Activated naive CD4-positive, alpha-beta T cell treated with anti-CD3 and anti-CD28 coated beads, Interleukin-2, amount 10 ng/mL, durations not matched to agents 7 days and 5 days (primary cell): ENCODE measurements around the gene FGF21.
"Not testable (repeated sequence)": the region's sequence is repeated elsewhere in the genome, so short reads cannot be mapped to it uniquely, and the experiment has no call there.

Source experiments
- CTCF ChIA-PET: fragments of 350-600 bp; sonication (Branson Sonifier 250); formaldehyde crosslinking; loops from one replicate; lab custom pipeline; 2021; ENCODE audit warnings: antibody characterized with exemption; lab: Charles Lee
- DNase-seq: peaks from one replicate; pipeline ENCODE4 v3.0.0-alpha.2; 2020
- H3K27ac Mint-ChIP-seq: one replicate; pipeline ENCODE4 v1.8.0; 2021; ENCODE audit warnings: mild to moderate bottlenecking, moderate library complexity, mixed read lengths
- H3K27me3 Mint-ChIP-seq: one replicate; pipeline ENCODE4 v1.8.0; 2021; ENCODE audit warnings: mild to moderate bottlenecking, mixed read lengths
- H3K36me3 Mint-ChIP-seq: one replicate; pipeline ENCODE4 v1.8.0; 2021; ENCODE audit warnings: mixed read lengths
- H3K4me1 Mint-ChIP-seq: one replicate; pipeline ENCODE4 v1.8.0; 2021; ENCODE audit warnings: mixed read lengths
- H3K4me3 Mint-ChIP-seq: one replicate; pipeline ENCODE4 v1.8.0; 2021; ENCODE audit warnings: mild to moderate bottlenecking, moderate library complexity, mixed read lengths
- H3K9me3 Mint-ChIP-seq: one replicate; pipeline ENCODE4 v1.8.0; 2021; ENCODE audit warnings: mixed read lengths

Gene FGF21

GRCh38 chr19:48755787-48756186 lies 463 bp downstream of the FGF21 start:
- no peak for DNase-seq
- Mint-ChIP-seq H3K4me3 (no peak overlapping the region), H3K27me3 (peaks cover 68% of the 10 kb centered on the region), H3K27ac (no peak overlapping the region), H3K36me3 (no peaks in the 10 kb centered on the region), H3K4me1 (peaks cover 33% of the 10 kb centered on the region), H3K9me3 (no peaks in the 10 kb centered on the region)
- CTCF ChIA-PET = no interaction called here

GRCh38 chr19:48756212-48756611 lies 888 bp downstream of the FGF21 start:
- H3K4me3 Mint-ChIP-seq = no peak overlapping the region
- H3K27ac Mint-ChIP-seq = no peak overlapping the region
- peaks cover 68% of the 10 kb centered on the region for H3K27me3 Mint-ChIP-seq
- CTCF ChIA-PET = no interaction called here
- DNase-seq = no peak
- H3K36me3 Mint-ChIP-seq = no peaks in the 10 kb centered on the region
- H3K4me1 Mint-ChIP-seq = peaks cover 30% of the 10 kb centered on the region
- H3K9me3 Mint-ChIP-seq = no peaks in the 10 kb centered on the region

- H3K27ac Mint-ChIP-seq = no peak overlapping the region
- no peak for DNase-seq
- no peaks in the 10 kb centered on the region for H3K9me3 Mint-ChIP-seq
- H3K4me1 Mint-ChIP-seq = peaks cover 29% of the 10 kb centered on the region
- H3K36me3 Mint-ChIP-seq = no peaks in the 10 kb centered on the region
- H3K27me3 Mint-ChIP-seq = peaks cover 68% of the 10 kb centered on the region
- no peak overlapping the region for H3K4me3 Mint-ChIP-seq
- CTCF ChIA-PET = no interaction called here
These were observed 1.4 kb downstream of the FGF21 start for GRCh38 chr19:48756686-48757085.

GRCh38 chr19:48757089-48757675 lies 1.9 kb downstream of the FGF21 start:
- Mint-ChIP-seq H3K36me3 (no peaks in the 10 kb centered on the region), H3K4me3 (no peak overlapping the region), H3K9me3 (no peaks in the 10 kb centered on the region), H3K27ac (no peak overlapping the region), H3K4me1 (peaks cover 24% of the 10 kb centered on the region), H3K27me3 (peaks cover 68% of the 10 kb centered on the region)
- CTCF ChIA-PET = no interaction called here
- no peak for DNase-seq

- no peak overlapping the region for H3K27ac Mint-ChIP-seq
- no peak overlapping the region for H3K4me3 Mint-ChIP-seq
- H3K36me3 Mint-ChIP-seq = no peaks in the 10 kb centered on the region
- H3K9me3 Mint-ChIP-seq = no peaks in the 10 kb centered on the region
- DNase-seq = no peak
- peaks cover 23% of the 10 kb centered on the region for H3K4me1 Mint-ChIP-seq
- peaks cover 68% of the 10 kb centered on the region for H3K27me3 Mint-ChIP-seq
- CTCF ChIA-PET = no interaction called here
These were observed 2.4 kb downstream of the FGF21 start for GRCh38 chr19:48757741-48758144.

- Mint-ChIP-seq H3K27ac (peak overlapping the region; percentile 65), H3K27me3 (peaks cover 48% of the 10 kb centered on the region), H3K36me3 (no peaks in the 10 kb centered on the region), H3K9me3 (no peaks in the 10 kb centered on the region), H3K4me3 (no peak overlapping the region), H3K4me1 (peaks cover 10% of the 10 kb centered on the region)
- no peak for DNase-seq
- CTCF ChIA-PET = no interaction called here
These were observed 5.3 kb downstream of the FGF21 start for GRCh38 chr19:48760504-48761205.

GRCh38 chr19:48765816-48766215 lies 10.5 kb downstream of the FGF21 start:
- H3K27me3 Mint-ChIP-seq = peaks cover 69% of the 10 kb centered on the region
- H3K27ac Mint-ChIP-seq, H3K4me1 Mint-ChIP-seq, DNase-seq, CTCF ChIA-PET, H3K9me3 Mint-ChIP-seq, H3K36me3 Mint-ChIP-seq, H3K4me3 Mint-ChIP-seq: not testable (repeated sequence)

GRCh38 chr19:48768171-48768753 lies 12.9 kb downstream of the FGF21 start:
- CTCF ChIA-PET, H3K4me3 Mint-ChIP-seq, H3K36me3 Mint-ChIP-seq, H3K4me1 Mint-ChIP-seq, H3K9me3 Mint-ChIP-seq, DNase-seq, H3K27ac Mint-ChIP-seq: not testable (repeated sequence)
- peaks cover 53% of the 10 kb centered on the region for H3K27me3 Mint-ChIP-seq

- CTCF ChIA-PET = interaction anchor here (2.1 kb wide), 1 partner anchor 19 kb away, joined by 7 read pairs; no protein-coding TSS in a partner anchor
- no peak overlapping the region for H3K4me3 Mint-ChIP-seq
- no peaks in the 10 kb centered on the region for H3K36me3 Mint-ChIP-seq
- no peak for DNase-seq
- H3K9me3 Mint-ChIP-seq = no peaks in the 10 kb centered on the region
- no peak overlapping the region for H3K27ac Mint-ChIP-seq
- peaks cover 53% of the 10 kb centered on the region for H3K27me3 Mint-ChIP-seq
- no peaks in the 10 kb centered on the region for H3K4me1 Mint-ChIP-seq
These were observed 13.8 kb downstream of the FGF21 start for GRCh38 chr19:48768994-48769713.

GRCh38 chr19:48770266-48770665 lies 14.9 kb downstream of the FGF21 start:
- DNase-seq = no peak
- H3K9me3 Mint-ChIP-seq = no peaks in the 10 kb centered on the region
- no peak overlapping the region for H3K4me3 Mint-ChIP-seq
- H3K4me1 Mint-ChIP-seq = no peaks in the 10 kb centered on the region
- CTCF ChIA-PET = interaction anchor here (2.1 kb wide), 1 partner anchor 18 kb away, joined by 7 read pairs; no protein-coding TSS in a partner anchor
- no peaks in the 10 kb centered on the region for H3K36me3 Mint-ChIP-seq
- H3K27me3 Mint-ChIP-seq = peaks cover 52% of the 10 kb centered on the region
- no peak overlapping the region for H3K27ac Mint-ChIP-seq

GRCh38 chr19:48770734-48771472 lies 15.6 kb downstream of the FGF21 start:
- no peak overlapping the region for H3K27ac Mint-ChIP-seq
- no peak overlapping the region for H3K4me3 Mint-ChIP-seq
- CTCF ChIA-PET = interaction anchor here (2.1 kb wide), 1 partner anchor 17 kb away, joined by 7 read pairs; no protein-coding TSS in a partner anchor
- no peaks in the 10 kb centered on the region for H3K9me3 Mint-ChIP-seq
- no peaks in the 10 kb centered on the region for H3K4me1 Mint-ChIP-seq
- H3K27me3 Mint-ChIP-seq = peaks cover 45% of the 10 kb centered on the region
- no peak for DNase-seq
- H3K36me3 Mint-ChIP-seq = no peaks in the 10 kb centered on the region

- H3K27ac Mint-ChIP-seq = no peak overlapping the region
- H3K36me3 Mint-ChIP-seq = no peaks in the 10 kb centered on the region
- H3K4me3 Mint-ChIP-seq = no peak overlapping the region
- no peaks in the 10 kb centered on the region for H3K4me1 Mint-ChIP-seq
- H3K27me3 Mint-ChIP-seq = peaks cover 37% of the 10 kb centered on the region
- CTCF ChIA-PET = no interaction called here
- DNase-seq = no peak
- H3K9me3 Mint-ChIP-seq = no peaks in the 10 kb centered on the region
These were observed 17.2 kb downstream of the FGF21 start for GRCh38 chr19:48772503-48772953.

- CTCF ChIA-PET = no interaction called here
- H3K4me1 Mint-ChIP-seq = no peaks in the 10 kb centered on the region
- H3K4me3 Mint-ChIP-seq = no peak overlapping the region
These were observed 21.8 kb downstream of the FGF21 start for GRCh38 chr19:48777139-48777538.

GRCh38 chr19:48777720-48778119 lies 22.4 kb downstream of the FGF21 start:
- CTCF ChIA-PET = no interaction called here
- Mint-ChIP-seq H3K27me3 (peaks cover 18% of the 10 kb centered on the region), H3K4me1 (peaks cover 3% of the 10 kb centered on the region)

More at GRCh38 chr19:48777139-48777538, 21.8 kb downstream of the FGF21 start:
- no peak overlapping the region for H3K27ac Mint-ChIP-seq
- H3K9me3 Mint-ChIP-seq = no peaks in the 10 kb centered on the region
- no peaks in the 10 kb centered on the region for H3K36me3 Mint-ChIP-seq
- no peak for DNase-seq
- peaks cover 17% of the 10 kb centered on the region for H3K27me3 Mint-ChIP-seq

More at GRCh38 chr19:48777720-48778119, 22.4 kb downstream of the FGF21 start:
- no peak overlapping the region for H3K4me3 Mint-ChIP-seq
- H3K9me3 Mint-ChIP-seq = no peaks in the 10 kb centered on the region
- no peak overlapping the region for H3K27ac Mint-ChIP-seq
- no peak for DNase-seq
- no peaks in the 10 kb centered on the region for H3K36me3 Mint-ChIP-seq
